RKO (cell line): ENCODE results near the gene XAGE2.

Experiments
- DNase-seq: peaks from one replicate; pipeline ENCODE4 v3.0.0-alpha.2; 2016; ENCODE audit warnings: low spot score

XAGE2 gene

GRCh38 chrX:52424656-52425055 lies 55.8 kb downstream of the XAGE2 start:
- peak; percentile 51 for DNase-seq
